ENCODE results near the gene CORO7.

Gene CORO7

DNA sequence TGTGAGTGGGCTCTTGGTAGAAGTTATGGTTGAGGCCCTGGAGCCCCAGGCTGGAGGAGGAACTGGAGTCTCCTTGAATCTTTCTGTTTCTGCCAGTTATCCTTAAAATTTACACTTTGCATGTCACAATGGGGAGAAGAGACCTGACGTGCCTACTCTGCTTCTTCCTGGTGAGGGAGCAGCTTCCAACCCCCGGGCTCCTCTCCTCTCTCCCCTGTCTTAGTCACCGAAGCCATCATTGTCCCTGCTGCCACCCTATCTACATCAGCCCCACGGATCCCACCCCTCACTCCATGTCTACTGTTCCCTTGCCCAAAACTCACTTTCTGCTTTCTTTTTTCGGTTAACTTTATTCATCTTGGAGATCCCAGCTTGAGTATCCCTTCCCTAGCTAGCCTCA lies 26.9 kb upstream of the CORO7 start:
- DNase-seq (ENCODE audit: low read depth): no peak
- TF ChIP-seq, protein P1, sequence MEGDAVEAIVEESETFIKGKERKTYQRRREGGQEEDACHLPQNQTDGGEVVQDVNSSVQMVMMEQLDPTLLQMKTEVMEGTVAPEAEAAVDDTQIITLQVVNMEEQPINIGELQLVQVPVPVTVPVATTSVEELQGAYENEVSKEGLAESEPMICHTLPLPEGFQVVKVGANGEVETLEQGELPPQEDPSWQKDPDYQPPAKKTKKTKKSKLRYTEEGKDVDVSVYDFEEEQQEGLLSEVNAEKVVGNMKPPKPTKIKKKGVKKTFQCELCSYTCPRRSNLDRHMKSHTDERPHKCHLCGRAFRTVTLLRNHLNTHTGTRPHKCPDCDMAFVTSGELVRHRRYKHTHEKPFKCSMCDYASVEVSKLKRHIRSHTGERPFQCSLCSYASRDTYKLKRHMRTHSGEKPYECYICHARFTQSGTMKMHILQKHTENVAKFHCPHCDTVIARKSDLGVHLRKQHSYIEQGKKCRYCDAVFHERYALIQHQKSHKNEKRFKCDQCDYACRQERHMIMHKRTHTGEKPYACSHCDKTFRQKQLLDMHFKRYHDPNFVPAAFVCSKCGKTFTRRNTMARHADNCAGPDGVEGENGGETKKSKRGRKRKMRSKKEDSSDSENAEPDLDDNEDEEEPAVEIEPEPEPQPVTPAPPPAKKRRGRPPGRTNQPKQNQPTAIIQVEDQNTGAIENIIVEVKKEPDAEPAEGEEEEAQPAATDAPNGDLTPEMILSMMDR (IDR thresholded peaks at IDR 0.05; ENCODE audit: low read depth, low read length): no peak
- TF ChIP-seq POLR2A (IDR thresholded peaks at IDR 0.05; ENCODE audit: extremely low read depth, insufficient read length) (no peak), MYC (IDR thresholded peaks at IDR 0.05; ENCODE audit: low read depth, low read length) (no peak)
- TF ChIP-seq, protein P2, sequence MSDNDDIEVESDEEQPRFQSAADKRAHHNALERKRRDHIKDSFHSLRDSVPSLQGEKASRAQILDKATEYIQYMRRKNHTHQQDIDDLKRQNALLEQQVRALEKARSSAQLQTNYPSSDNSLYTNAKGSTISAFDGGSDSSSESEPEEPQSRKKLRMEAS (IDR thresholded peaks at IDR 0.05; ENCODE audit: low read depth, low read length): no peak
- H3K4me3 ChIP-seq (ENCODE audit: low read depth, low read length): no peak overlapping the region

DNA sequence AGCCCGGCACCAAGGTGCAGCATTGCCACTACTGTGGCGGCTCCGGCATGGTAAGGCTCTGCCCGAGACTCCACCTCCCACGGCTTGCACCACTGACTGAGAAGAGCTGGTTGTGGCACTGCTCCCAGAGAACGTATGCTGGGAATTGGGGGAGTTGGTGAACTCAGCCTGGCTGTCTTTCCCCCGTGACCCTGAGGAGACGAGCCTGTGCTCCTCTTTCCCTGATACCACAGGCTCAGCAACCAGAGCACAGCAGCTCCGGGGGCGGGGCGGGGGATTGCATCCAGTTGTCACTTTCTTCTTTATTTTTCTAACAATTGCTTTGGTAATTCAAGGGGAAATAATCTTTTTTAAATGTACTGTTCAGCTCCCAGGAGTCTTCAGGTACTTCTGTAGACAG lies 26.0 kb upstream of the CORO7 start:
- DNase-seq (ENCODE audit: low read depth): no peak
- H3K4me3 ChIP-seq (ENCODE audit: low read depth, low read length): no peak overlapping the region
- TF ChIP-seq, protein P1 (IDR thresholded peaks at IDR 0.05; ENCODE audit: low read depth, low read length): no peak
- TF ChIP-seq POLR2A (IDR thresholded peaks at IDR 0.05; ENCODE audit: extremely low read depth, insufficient read length) (no peak), MYC (IDR thresholded peaks at IDR 0.05; ENCODE audit: low read depth, low read length) (no peak)
- TF ChIP-seq, protein P2 (IDR thresholded peaks at IDR 0.05; ENCODE audit: low read depth, low read length): no peak

DNA sequence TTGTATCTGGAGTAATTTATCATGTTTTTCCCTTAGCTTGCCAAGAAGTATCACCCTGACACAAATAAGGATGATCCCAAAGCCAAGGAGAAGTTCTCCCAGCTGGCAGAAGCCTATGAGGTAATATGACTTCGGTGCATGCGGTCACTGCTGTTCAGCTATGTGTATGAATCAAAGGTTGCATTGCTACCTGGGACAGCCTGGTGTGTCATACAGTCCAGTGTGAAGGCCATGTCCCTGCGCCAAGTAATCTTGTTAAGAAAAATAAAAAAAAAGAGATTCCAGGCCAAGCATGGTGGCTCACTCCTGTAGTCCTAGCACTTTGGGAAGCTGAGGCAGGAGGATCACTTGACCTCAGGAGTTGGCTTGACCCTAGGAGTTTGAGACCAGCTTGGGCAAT lies 21.0 kb upstream of the CORO7 start:
- no peak overlapping the region for H3K4me3 ChIP-seq (ENCODE audit: low read depth, low read length)
- no peak for TF ChIP-seq POLR2A (IDR thresholded peaks at IDR 0.05; ENCODE audit: extremely low read depth, insufficient read length)
- TF ChIP-seq MYC (IDR thresholded peaks at IDR 0.05; ENCODE audit: low read depth, low read length): no peak
- TF ChIP-seq, protein P1 (IDR thresholded peaks at IDR 0.05; ENCODE audit: low read depth, low read length): no peak
- TF ChIP-seq, protein P2 (IDR thresholded peaks at IDR 0.05; ENCODE audit: low read depth, low read length): no peak
- no peak for DNase-seq (ENCODE audit: low read depth)

DNA sequence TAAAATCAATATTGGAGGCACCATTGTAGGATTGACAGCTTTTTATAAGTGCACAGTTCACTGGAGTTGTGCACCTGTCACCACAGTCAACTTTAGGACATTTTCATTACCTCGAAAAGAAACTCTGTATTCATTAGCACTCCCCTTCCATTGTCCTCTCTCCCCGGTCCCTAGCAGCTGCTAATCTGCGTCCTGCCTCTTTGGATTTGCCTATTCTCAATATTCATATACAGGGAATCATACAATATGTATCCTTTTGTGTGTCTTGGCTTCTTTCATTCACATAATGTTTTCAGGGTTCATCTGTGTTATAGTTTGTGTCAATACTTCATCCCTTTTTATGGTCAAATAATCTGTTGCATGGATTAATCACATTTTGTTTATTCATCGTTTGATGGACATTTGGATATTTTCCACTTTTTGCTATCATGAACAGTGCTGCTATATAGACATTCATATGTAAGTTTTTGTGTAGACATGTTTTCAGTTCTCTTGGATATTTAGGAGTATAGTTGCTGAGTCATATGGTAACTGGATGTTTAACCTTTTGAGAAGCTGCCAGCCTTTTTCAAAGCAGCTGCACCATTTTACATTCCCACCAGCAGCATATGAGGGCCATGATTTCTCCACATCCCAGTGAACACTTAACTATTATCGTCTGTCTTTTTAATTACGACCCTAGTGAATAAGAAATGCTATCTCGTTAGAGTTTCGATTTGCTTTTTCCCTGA lies 19.1 kb upstream of the CORO7 start:
- no peak overlapping the region for H3K4me3 ChIP-seq (ENCODE audit: low read depth, low read length)
- no peak for DNase-seq (ENCODE audit: low read depth)
- no peak for TF ChIP-seq POLR2A (IDR thresholded peaks at IDR 0.05; ENCODE audit: extremely low read depth, insufficient read length)
- no peak for TF ChIP-seq MYC (IDR thresholded peaks at IDR 0.05; ENCODE audit: low read depth, low read length)
- TF ChIP-seq, protein P1 (IDR thresholded peaks at IDR 0.05; ENCODE audit: low read depth, low read length): no peak
- TF ChIP-seq, protein P2 (IDR thresholded peaks at IDR 0.05; ENCODE audit: low read depth, low read length): no peak

DNA sequence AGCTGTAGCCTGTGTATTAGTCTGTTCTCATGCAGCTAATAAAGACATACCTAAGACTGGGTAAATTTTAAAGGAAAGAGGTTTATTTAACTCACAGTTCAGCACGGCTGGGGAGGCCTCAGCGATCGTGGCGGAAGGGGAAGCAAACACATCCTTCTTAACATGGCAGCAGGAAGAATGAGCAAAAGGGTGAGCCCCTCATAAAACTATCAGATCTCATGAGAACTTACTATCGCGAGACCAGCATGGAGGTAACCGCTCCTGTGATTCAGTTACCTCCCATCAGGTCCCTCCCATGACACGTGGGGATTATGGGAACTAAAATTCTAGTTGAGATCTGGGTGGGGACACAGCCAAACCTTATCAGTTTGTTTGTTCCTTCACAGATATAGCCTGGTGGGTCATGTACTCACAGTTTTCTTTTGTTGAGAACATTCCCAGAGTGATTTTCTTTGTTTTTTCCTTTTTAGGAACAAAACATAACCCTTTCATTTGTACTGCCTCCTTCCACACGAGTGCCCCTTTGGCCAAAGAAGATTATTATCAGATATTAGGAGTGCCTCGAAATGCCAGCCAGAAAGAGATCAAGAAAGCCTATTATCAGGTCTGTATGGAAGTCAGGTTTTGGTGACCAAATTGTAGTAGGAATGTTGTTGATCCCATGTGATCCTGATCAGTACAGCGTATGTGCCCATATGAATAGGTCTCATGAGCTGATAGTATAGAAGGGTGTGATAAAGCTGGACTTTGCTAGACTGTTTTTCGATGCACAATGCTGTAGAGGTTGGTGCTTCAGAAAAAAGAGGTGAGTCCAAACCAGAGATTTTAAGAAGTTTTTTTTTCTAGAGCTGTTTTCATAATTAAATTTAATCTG lies 17.8 kb upstream of the CORO7 start:
- TF ChIP-seq, protein P1 (IDR thresholded peaks at IDR 0.05; ENCODE audit: low read depth, low read length): no peak
- no peak for TF ChIP-seq MYC (IDR thresholded peaks at IDR 0.05; ENCODE audit: low read depth, low read length)
- no peak for TF ChIP-seq POLR2A (IDR thresholded peaks at IDR 0.05; ENCODE audit: extremely low read depth, insufficient read length)
- TF ChIP-seq, protein P2 (IDR thresholded peaks at IDR 0.05; ENCODE audit: low read depth, low read length): no peak
- DNase-seq (ENCODE audit: low read depth): no peak
- no peak overlapping the region for H3K4me3 ChIP-seq (ENCODE audit: low read depth, low read length)

All from NB4 (cell line).